Stimulated activated CD8-positive, alpha-beta memory T cell treated with anti-CD3 and anti-CD28 coated beads, Interleukin-15, amount 100 ng/mL, for 24 hours (primary cell): Measurements from ENCODE around the gene MCHR2.
"Not testable (repeated sequence)": the region's sequence is repeated elsewhere in the genome, so short reads cannot be mapped to it uniquely, and the experiment has no call there.

Experiments used
- DNase-seq: peaks from one replicate; pipeline ENCODE4 v3.0.0-alpha.2; 2020; ENCODE audit warnings: low read depth

MCHR2 gene, protein sequence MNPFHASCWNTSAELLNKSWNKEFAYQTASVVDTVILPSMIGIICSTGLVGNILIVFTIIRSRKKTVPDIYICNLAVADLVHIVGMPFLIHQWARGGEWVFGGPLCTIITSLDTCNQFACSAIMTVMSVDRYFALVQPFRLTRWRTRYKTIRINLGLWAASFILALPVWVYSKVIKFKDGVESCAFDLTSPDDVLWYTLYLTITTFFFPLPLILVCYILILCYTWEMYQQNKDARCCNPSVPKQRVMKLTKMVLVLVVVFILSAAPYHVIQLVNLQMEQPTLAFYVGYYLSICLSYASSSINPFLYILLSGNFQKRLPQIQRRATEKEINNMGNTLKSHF

DNA sequence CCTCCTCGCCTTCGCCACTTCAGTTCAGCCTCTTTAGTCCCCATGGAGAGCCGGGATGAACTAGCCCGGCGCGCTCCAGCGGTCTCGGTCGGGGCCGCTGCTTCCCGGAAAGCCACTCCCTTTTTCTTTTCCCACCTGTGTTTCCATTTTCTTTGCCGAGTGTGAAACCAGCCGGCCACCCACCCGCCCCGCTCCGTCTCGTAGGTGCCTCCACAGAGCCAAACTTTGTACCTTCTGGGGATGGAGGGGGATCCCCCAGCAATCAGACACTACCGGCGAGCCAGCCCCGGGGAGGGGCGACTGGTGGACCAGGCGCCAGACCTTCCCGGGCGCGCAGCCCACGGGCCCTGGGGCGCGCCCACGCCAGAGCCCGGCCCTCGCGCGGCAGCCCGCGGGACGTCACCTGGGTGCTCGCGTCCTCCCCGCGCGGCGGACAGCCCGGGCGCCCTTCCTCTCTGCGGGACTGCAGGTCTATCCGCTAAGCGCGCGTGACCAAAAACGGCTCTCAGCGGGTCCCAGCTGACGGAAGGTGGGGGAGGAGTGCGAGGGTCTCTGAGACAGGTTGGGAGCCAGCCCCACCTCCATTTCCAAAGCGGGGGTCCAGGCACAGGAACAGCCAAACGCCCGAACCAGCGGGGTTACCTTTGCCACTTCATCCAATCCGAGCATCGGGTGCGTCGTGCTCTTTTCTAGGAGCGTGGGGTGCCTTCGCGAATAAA lies at the start of gene MCHR2:
TSS of gene MCHR2 (minus strand) at position 691 of the 719 bp plus-strand sequence. CDS start 38,076 bp downstream, outside the sequence.
- no peak for DNase-seq

DNA sequence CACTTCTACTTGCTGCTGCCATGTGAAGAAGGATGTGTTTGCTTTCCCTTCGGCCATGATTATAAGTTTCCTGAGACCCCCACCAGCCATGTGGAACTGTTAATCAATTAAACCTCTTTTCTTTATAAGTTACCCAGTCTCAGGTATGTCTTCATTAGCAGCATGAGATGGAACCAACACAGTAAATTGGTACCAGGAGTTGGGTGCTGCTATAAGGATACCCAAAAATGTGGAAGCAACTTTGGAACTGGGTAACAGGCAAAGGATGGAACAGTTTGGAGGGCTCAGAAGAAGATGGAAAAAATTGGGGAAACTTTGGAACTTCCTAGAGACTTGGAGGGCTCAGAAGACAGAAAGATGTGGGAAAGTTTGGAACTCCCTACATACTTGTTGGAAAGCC lies 44.5 kb upstream of the MCHR2 start:
- not testable (repeated sequence) for DNase-seq

DNA sequence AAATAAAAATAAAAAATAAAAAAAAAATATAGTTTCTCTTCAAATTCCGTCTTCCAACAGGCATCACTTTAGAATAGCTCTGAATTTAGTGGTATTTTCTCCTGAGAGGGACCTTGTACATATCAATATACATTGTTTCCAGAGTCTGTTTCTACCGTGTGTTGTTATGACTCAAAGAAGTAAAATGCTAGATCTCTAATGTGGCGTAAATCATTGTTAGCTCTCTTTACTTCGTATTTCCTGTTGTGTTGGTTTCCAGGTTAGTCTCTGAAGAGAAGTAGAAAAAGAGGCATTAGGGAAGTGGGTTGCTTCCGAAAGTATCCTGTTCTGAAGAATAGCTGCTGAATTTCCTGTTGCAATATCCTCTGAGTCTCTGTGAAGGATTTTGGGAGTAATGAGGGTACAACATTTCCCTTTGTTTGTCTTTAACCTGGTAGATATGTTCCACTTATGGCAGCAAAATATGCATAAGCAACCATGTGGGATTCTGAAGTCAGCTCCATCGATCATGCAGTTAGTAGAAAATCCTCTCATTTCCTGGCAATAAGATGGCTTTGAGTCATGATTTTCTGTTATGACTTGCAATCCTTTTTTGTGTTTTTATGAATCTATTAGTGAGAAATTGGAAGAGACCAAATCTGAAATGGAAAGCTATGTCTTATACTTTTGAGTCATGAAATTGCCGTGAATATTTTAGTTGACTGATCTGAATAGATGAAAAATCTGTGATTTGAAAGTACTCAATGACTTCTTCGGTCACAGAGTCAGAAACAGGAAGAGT lies 42.0 kb upstream of the MCHR2 start:
- DNase-seq = no peak

DNA sequence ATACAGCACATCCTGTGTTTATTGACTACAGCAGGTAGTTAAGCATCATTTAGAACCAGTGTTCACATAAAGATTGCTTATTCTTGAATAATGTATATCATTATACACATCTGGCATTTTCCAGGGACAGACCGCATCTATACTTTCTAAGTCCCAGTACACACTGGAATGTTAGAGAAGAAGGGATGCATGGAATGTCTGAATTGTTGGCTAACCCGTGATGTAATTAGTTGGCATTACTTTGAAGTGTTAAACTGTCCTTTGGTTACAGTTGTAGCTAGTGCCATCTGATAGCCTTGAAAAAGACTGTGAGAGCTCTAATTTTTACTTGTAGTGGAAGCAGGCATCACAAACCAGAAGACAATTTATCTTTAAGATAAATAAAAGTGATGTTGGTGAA lies 29.8 kb upstream of the MCHR2 start:
- DNase-seq = no peak

DNA sequence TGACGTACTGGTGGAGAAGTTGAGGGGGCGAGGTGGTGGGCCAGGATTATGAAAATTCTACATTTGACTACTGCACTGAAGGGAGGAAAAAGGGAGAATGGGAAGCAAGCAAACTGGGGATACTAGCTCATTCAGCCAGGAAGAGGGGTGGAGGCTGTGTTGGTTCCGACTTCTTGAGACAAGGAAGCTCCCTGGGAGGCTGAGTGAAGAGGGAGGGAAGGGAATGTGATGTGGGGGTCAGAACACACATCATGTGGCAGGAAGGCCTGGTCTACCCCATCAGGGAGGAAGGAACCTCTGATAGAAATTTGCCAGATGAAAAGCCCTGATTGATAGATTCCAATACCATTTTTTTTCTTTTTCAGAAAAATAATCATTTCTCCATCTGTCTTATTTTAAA lies 28.8 kb upstream of the MCHR2 start:
- DNase-seq = no peak

DNA sequence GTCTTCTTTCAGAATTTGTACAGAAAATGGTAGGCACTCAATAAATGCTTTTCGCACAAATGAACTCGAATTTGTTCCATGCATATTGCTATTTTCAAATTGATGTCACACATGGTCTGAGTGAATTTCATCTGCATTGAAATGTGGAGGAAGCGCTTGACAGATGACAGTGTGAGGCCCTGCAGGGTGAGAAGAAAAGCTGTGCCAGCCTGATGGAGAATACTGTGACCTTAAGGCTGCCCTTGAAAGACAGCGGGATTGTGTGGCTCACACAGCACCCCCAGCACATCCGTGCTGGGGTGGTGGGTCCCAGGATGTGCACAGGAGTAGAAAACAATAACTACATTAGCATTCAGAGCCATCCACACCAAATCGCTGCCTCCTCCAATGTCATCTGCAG lies 14.8 kb upstream of the MCHR2 start:
- DNase-seq = no peak

DNA sequence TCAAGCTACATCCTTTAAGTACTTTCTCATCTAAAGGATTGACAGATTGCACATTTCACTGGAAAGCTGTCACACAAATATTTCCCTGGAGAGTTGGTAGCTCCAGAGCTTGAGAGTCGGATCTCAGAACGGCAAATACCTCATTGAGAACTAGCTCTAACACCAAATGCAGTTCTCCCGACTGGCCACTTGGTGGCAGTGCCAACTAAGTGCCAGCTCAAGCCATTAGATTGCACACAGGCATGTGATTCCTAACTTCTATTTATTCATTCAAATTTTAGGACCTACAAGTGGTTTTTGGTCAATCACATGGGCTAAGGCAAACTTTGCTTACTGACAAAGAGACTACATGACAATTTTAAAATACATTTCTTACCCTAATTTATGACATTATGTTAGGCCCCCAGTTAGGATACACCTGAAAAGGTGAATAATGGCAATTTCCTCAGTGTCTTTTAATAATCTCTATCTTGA lies 7.9 kb upstream of the MCHR2 start:
- no peak for DNase-seq

DNA sequence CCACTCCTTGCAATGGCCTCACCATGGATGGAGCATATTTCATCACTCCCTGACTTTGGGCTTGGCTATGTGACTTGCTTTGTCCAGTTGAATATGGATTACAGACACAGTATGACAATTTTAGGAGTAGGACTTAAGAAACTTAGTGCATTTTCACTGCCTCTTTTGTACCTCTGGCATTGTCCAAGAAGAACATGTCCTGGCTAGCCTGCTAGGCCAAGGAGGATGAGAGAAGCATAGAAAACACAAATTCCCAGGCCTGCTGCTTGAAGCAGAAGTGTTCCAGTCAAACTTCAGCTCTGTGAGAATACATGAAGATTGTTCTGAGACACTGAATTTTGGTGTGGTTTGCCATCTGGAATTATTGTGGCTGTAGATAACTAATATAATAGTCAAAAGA lies 3.1 kb upstream of the MCHR2 start:
- no peak for DNase-seq

DNA sequence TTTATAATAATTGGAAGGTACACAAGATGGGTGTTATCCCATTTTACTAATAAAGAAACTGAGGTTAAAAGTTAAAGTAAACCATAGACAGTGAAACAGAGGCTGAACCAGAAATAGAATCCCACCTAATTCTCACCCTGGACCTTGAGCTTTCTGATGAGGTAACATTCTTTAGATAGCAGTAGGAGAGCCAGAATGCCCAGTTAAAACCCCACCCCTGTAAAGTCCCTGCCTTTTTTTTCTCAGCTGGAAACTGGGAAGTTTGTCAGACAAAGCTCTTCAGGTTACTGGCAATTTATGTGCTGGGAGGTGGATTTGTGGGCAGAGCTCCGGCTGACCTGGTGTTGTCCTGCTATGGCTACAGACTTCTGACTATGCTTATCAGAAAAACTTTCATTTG lies 1.9 kb upstream of the MCHR2 start:
- no peak for DNase-seq

DNA sequence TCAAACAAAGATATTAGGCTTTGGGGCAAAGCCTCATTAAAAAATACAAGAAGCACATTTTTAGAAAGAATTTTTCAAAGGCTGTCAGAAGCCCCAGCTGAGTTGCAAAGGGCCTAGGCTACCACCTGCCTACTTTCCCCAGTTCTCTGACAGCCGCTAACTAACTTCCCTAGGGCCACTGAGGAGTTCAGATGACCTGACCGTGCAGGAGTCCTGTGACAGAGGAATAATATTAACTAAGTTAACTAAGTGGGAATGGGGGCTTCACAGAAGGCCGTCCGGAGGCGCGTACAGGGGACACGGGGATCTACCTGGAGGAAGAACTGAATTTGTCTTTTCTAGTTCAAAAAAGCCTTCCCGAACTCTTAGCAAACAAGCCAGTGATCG lies 884 bp downstream of the MCHR2 start:
- DNase-seq = no peak

DNA sequence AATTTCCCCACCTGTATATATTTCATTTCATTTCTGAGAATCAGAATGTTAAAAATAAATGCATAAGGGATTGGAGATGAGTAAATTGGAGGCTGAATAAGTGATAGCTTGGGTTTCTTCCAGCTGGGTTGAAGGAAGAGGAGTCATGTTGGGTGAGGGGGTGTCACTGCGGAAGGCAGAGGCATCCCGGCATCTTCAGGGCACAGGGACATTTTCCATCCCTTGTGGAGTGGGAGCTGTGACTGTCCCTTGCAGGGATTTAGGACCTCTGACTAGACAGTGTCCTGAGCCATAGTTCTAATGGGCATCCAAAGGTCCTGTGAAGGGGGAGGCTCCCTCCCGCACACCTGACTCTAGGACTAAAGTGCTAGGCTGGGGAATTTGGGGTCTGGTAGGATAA lies 2.1 kb downstream of the MCHR2 start:
- no peak for DNase-seq

DNA sequence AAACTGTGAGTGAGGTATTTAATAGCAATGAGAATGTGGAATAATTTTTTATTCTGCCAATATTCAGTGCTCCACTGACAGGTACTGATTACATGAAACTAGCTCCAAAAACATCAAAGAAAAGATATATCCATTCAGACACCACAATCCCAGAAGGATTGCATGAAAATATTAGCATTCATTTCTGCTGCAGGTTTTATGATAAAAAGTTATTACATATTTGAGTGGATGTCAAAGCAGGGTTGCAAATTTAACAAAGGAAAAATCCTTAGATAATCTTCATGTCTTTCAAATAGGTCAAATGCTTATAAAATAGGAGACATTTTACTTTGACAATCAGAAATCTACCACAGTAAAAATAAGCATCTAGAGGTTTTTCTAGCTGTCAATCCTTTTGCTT lies 13.3 kb downstream of the MCHR2 start:
- DNase-seq = no peak

DNA sequence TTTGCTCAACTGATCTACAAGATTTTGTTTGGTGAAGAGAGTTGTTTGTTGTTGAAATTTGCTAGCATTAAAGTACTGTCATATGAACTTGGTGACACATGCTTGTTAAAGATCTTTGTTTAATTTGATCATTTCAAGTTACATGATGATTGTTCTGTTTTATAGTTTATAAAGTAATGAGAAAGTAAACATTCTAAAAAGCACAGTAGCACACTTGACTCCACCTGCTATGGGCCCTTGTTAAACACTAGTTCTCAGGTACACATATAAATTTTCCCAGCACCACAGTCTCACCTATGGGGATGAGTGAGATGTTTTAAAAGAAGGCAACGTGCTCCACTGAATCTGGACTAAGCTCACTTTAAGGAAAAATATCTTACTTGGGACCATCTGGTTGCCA lies 14.1 kb downstream of the MCHR2 start:
- no peak for DNase-seq

DNA sequence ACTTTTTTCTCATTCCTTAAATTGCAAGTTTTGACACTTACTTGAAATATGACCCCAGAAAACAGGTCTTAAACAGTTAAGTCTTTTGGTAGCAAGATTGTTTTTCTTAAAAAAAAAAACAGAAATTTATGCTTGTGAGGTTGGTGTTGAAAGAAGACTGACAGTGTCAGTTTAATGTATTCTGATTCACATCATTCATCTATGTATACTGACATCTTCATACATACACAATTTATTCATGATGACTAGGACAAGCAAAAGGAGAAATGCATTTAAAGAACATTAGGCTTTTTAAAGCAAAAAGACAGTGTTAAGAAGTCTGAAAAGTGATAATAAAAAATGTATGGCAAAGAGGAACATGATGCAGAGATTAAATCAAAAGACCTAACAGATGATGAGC lies 27.0 kb downstream of the MCHR2 start:
- no peak for DNase-seq

DNA sequence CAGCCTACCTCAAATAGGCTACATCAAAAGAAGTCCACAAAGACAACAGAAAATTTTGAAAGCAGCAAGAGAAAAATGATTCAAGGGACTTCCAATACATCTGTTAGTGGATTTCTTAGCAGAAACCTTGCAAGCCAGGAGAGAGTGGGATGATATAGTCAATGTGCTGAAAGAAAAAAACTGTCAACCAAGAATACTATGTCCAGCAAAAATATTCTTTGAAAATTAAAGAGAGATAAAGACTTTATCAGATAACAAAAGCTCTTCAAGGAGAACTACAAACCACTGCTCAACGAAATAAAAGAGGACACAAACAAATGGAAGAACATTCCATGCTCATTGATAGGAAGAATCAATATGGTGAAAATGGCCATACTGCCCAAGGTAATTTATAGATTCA lies 34.0 kb downstream of the MCHR2 start:
- DNase-seq = no peak

DNA sequence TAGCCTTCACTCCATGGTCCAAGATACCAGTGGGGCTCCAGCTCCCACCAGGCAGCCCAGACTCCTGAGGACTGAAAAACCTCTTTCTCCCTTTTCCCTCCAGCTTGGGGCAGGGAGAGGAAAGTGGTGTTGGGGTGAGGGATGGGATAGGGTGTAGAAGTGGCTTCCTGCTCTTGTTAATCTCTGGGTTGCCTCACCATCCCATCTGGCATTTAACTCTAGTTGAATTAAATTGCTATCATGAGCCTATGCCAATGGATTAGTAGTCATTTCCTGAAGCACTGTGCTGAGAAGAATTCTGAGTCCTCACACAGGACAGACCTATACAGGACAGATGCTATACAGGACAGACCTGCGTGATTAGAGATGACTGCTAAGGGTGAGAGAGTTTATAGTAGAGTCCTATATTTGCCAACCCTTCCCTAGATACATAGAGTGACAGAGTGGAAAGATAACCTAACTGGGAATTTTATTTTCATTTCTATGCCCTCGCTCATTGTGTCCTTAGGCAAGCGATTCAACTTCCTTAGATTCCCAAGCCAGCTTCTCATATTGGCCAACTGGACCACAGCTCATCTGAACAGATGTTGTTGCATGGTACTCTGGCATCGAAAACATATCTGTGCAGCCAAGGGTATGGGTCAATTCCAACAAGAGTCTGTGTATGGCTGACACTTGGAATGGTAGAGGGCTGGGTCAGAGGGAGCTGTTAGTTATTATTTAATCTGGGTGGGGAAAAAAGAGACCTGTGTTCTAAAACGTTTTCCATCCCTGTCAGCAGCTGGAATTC lies 42.8 kb downstream of the MCHR2 start:
- DNase-seq = no peak

DNA sequence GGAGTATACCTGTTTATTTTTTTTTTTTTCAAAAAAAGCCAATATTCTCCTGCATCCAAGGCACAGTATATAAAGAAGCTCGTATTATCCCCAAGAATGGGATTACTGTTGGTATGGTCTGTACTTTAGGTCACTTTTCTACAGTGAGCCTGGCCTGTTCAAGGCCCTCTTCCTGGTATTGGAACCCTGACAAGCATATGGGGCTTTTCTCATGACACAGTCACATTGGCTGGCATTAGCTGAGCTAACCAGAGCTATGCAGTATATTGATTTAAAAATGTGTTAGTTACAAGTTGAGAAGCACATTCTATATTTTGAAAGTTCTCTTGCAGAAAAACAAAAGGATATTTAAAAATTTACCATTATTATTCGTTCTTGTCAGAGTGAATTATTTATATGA lies 48.0 kb downstream of the MCHR2 start:
- no peak for DNase-seq

DNA sequence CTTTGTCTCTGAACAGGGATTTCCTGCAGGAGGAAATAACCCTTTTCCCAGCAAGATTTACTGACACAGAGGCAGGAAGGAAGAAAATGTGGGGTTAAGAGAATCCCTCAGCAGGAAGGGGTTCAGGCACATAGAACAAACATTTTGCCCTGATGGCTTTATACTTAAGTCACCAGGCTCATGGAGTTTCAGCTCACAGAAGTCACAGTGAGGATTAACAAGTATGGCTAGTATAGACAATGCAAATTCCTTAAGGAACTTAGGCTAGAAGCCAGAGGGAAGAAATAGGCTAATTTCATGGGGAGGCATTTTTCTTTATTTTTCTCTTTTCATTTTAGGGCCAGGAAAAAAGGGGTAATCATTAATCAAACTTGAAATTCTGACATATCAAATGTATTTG lies 50.2 kb downstream of the MCHR2 start:
- no peak for DNase-seq

DNA sequence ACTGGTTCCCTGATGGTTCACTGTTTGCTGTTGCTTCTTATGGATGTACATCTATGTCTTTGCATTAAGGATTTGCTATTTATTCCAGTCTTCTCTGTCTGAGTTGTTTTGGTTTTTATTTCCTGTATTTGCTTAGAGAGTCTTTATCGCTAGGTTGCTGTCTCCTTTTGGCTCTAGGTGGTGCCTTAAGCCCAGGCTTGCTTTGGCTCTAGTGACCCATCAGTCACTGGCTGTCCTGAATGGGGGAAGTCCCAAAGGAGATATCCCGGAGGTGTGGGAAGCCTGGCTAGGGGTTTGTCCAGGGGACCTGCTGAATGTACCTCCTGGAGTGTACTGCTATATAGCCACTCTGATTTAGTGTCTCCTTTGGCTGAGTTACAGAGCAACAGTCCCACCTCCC lies 53.4 kb downstream of the MCHR2 start:
- DNase-seq = no peak

DNA sequence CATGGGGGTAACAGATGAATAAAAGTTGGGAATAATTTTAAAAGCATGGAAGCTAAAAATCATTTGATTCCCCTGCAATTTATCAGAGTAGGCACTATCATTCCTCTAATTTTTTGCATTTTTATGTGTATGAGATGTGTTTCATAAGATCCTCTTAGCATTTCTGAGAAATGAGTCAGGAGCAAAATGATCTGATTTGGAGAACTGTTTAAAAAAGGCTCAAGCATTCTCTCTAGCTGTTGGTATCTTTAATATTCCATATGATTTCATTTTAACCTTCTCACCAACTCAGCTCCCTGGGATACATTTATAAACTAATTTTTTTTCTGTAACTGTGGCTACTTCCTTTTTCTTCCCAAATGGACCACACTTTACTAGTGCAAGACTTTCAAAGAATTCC lies 60.9 kb downstream of the MCHR2 start:
- DNase-seq = no peak

DNA sequence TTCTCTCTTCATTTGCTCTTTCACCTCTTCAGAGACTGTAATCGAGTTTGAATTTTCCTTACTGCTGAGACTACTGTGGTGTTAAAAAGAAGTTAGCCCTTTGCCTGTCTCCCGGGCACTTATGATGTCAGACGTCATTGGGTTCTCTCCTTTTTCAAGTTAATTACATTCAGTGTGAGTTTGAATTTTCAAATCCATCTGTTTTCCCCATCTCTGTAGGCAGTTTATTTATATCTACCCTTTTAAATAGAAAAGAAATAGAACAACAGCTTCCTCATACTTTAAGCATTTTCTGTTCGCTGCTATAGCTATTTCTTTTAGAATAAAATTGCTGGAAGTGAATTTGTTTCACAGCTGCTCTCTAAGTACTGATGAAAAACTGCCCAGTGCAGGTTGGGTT lies 81.4 kb downstream of the MCHR2 start:
- DNase-seq = no peak
